Measurements from ENCODE around the gene SLC39A11.

SLC39A11 gene

DNA sequence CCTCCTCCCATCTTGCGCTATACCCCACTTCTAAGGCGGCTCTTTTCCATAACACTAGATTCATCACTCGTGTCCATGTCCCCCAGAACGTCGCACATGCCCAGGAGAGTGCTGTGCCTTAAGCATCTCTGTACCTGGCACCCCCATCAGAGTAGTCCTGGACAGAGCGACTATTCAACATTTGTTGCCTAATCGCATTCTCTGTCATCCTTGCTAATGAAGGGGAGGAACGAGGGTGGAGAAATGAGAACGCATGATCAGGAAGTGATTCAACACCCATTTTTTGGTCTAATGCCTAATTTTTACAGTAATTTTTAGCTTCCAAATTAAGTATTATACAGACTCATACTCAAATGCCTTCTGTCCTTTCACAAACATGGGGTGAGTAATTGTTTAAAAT lies 53.2 kb downstream of the SLC39A11 start:
- DNase-seq: no peak

DNA sequence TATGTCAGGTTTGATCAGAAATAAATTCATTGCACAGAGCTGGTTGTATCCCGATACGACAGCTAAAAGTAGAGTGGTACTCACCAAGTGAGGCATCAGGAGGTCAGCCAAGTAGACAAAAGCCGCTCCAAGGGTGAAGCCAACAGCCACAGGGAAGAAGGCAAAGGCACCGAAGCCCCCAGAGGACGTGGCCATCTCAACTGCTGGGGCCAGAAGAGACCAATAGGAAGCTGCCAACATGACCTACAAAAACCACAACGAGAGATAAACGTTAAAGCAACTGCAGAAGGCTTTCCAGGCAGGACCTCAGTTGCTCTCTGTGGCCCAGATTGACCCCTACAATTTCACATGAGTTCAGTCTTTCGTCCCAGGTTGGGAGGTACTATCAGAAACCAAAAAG lies 61.0 kb downstream of the SLC39A11 start:
- DNase-seq: no peak

DNA sequence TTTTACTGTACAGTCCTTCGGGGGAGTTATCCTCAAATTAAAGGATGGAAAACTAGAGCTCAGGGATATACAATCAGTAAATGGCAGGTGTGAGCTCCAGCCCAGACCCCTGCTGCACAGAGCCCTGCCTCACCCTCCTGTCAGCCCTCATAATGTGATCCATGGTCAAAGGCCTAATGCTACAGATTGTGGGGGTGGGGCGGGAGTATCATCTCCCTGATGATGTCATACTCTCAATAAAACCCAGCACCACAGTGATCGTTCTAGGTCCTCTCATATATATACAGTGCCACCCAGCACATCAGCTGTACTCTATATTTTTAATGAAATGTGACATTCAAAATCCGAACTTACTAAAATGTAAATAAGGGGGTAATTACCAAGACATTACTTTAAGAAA lies 61.5 kb downstream of the SLC39A11 start:
- DNase-seq: no peak

DNA sequence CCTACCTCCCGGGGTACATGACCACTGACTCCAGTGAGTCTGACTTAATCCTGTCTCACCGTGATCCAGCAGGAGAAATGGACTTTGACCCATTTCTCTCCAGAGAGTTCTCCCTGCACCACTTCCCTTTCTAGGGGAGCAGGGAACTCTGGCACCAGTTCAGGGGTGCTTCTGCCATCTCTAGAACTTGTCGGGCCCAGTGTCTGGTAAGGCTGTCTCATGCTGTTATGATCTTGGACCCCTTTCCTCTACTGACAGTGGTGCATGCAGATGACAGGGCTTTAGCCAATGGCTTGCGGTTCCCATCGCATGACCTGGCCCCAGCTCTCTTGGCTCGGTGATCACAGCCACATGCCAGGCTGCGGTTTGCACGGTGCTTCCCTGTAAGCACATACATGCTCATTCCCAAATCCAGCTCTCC lies 62.0 kb downstream of the SLC39A11 start:
- DNase-seq: no peak

DNA sequence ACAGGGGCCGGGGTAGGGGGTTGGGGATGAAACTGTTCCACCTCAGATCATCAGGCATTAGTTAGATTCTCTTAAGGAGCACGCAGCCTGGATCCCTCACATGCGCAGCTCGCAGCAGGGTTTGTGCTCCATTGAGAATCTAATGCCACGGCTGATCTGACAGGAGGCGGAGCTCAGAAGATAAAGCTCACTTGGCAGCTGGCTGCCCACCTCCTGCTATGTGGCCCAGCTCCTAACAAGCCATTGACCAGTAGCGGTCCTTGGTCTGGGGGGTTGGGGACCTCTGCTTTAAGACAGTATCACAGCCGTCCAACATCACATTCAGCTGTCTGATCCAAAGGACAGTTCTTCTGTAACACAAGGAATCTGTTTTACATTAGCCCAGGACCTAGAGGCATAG lies 62.5 kb downstream of the SLC39A11 start:
- no peak for DNase-seq

DNA sequence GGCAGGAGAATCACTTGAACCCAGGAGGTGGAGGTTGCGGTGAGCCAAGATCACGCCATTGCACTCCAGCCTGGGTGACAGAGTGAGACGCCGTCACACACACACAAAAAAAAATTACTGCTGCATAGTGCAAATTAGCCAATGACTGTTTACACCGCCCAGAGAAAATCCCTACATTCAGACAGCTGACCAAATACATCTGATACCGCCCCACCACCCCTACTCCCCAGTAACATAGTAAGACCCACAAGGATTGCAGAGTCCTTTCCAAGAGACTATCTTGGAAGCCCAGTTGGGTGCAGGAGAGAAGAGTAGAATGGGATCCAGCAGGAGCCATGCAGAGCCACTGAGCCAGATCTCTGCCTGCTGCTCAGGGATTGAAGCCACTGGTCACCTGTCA lies 63.5 kb downstream of the SLC39A11 start:
- DNase-seq: no peak

DNA sequence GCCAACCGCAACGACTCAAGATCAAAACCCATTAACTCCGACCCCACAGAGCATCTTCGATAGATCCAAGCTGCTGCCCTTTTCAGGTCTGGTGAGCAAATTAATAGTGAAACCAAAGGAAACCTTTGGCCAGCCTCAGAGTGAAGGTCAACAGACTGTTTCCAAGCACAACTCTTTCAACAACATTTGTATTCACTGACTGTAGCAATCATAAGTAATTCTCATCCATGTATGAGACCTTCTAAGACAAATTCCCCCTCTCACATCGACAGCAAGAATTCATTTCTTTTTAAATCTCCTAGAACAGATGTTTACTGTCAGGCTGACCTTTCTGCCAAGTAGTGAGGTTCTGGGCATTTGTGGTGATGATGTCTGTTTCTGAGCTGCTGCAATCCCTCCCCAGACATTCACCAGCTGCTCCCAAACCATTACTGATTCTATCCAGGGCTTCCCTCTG lies 64.2 kb downstream of the SLC39A11 start:
- no peak for DNase-seq

DNA sequence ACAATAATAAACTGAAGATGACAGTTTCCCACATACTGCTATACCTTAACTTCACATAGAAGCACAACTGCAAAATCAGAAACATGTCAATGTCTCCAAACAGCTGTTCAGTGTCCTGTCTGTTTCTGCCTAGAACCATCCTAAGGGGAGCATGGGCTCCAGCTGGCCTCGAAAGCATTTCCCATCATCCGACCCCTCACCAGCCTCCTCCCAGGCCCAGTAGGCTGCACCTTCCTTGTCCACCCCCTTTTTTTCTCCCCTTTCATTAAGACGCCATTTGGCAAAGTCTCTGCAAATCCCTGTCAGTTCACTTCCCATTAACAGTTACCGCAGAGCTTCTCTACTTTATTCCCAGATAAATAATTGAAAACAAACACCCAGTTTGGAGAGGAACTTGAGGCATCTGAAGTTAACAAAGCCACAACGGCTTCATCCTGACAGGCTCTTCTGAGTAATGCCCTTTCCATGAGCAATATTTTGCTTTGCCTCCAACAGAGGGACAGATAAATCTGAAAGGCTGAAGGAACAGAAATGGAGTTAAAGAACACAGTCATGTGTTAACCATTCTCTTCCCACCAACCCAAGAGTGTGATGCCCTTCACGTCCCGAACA lies 65.3 kb downstream of the SLC39A11 start:
- no peak for DNase-seq

DNA sequence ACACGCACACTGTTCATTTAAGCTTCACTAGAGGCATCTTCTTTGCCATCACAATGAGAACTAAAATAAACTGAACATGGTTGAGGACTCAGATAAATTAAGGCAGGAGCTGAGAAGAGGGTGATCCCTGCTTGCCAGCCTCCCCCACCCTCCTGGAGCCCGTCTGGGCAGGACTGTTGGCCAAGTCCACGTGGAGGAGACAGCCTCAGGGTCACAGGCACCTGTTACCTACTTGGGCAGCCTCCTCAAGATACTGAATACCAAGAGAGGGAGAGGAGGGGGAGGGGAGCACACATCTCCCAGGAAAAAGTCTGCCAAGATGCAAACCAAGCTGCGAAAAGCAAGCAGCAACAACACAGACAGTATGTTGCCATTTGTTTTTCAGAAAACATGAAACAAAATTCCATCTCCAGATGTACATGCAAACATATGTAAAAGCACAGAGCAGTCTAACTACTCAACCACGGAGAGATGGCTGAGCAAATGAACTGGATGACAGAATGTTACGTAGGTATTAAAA lies 67.4 kb downstream of the SLC39A11 start:
- no peak for DNase-seq

DNA sequence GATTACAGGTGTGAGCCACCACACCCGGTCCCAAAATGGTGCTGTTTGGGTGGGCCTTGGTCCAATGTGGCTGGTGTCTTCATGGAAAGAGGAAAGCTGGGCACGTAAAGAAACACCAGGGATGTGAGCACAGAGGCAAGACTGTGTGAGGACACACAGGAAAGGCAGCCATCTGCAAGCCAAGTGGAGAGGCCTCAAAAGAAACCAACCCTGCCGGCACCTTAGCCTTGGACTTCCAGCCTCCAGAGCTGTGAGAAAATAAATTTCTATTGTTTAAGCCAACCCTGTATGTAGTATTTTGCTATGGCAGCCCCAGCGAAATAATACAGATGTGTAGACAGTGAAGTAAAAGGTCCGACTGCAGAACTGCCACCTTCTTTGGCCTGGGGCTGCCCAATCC lies 68.7 kb downstream of the SLC39A11 start:
- no peak for DNase-seq

DNA sequence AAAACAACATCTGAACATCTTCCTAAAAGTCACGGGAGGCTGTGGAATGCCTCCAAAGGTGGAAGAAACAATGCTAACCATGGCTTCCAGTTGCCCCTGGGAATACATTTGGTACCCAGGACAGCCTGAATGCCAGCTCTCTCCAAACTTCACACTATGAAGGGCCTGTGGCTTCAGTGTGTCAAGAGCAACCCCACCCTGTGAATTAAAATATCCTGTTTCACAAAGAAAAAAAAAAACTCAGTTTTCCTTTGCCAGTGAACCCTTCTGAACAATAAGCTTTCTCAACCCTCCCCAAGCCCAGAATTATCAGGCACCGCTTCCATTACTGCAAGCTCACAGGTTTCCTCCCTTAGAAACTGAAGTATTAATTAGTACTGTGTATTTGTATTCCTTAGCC lies 69.8 kb downstream of the SLC39A11 start:
- DNase-seq: no peak

DNA sequence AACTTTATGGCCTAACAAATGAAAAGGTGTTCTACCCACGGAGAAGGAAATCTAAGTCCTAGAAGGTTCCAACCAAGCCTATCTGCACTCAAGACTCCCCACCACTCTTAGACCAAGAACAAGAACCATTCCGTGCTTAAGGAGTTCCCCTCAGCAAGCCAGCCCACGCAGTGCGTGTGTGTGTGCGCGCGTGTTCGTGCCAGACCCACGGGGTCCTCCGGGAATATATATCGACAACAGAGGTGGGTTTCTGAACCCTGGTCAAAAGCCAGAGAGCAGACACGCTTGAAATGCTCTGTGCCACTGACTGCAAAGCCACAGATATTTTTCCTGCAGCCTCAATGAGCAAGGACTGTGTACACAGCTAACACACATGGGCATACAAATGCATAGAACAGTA lies 70.7 kb downstream of the SLC39A11 start:
- no peak for DNase-seq

DNA sequence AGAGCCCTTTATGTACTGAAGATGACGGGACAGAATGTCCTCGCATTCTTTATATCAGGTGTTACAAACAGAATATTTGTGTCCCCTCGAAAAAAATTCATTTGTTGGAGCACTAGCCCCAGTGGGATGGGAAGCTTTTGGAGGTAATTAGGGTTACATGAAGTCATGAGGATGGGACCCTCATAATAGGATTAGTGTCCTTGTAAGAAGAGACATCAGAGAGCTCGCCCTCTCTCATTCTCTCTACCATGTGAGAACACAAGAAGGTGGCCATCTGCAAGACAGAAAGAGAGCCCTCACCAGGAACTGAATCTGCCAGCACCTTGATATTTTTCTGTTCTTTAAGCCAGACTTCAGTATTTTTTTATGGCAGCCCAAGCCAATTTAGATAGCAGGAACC lies 72.4 kb downstream of the SLC39A11 start:
- no peak for DNase-seq

DNA sequence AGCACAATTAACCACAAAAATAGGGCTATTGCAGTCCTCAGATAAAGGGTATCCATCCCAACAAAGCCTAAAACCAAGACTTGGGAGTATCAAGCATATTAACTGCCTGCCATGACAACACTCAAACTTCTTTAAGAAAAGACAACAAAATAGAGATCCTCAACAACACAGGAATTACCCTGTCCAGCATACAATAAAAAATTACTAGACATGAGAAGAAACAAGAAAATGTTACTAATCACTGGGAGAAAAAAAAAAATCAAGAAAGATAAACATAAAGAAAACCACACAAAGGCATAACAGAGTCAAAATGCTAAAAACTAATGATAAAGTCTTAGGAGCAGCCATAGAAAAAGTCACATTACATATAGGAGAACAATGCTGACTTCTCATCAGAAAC lies 73.9 kb downstream of the SLC39A11 start:
- DNase-seq: no peak

DNA sequence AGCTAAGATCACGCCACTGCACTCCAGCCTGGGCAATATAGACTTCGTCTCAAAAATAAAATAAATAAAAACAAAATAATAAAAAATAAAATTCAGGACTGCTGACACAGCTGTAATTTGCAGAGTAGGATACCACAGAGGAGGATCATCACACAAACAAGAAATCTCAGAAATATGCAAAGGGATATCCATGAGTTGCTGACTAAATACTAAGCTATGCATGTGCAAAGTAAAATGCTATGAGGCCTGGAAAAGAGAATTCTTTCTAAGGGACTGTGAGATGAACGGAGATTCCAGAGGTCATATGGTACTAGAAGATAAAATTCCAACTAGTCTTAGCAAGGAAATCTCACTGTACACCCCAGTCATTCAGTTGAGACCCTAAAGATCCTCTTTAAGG lies 74.8 kb downstream of the SLC39A11 start:
- DNase-seq: no peak

DNA sequence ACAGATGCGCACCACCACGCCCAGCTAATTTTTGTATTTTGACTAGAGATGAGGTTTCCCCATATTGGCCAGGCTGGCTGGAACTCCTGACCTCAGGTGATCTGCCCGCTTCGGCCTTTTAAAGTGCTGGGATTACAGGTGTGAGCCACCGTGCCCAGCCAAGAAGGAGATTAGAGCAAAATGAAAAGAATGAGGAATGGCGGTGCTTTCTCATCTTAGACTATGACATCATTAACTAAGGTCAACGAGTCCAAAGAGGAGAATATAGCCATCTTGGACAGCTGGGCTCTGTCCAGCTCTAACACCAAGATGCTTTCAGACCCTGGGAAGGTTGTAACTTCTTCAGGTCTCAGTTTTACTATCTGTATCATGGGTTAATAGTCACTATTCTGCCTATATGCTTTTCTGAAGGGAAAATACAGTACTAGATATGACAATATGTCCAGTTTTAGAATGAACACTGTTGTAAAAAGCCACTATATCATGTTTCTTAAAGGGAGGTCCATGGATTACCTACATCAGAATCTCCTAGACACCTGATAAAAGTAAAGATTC lies 76.7 kb downstream of the SLC39A11 start:
- no peak for DNase-seq

DNA sequence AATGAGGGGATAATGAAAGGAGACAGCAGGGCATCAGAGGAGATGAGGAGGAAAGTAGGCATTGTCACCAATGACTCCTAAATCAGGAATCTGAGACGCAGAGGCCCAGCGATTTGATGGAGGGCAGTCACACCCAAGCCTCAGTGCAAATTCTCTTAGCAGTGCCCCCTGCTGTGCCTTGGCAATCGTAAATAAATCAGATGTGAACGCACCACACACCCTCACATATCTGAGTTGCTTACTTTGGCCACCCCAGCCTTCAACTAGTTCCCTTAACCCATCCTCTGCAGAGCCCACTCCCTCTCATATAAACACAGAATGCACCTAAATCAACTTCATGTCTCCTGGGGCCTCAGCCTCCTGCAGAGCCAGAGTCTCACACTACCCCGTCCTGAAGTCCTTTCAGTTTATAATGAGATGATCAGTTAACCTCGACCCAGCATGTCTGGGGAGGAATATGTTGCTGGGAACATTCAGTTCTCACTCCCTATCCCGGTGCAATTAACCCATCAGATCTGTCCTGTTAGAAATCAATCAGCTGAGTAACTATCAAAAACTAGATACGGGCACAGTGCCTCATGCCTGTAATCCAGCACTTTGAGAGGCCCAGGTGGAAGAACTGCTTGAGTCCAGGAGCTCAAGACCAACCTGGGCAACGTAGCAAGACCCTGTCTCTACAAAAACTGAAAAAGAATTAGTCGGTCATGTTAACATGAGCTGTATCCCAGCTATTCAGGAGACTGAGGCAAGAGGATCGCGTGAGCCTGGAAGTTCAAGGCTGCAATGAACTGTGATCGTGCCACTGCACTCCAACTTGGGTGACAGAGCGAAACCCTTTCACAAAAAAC lies 78.4 kb downstream of the SLC39A11 start:
- no peak for DNase-seq

DNA sequence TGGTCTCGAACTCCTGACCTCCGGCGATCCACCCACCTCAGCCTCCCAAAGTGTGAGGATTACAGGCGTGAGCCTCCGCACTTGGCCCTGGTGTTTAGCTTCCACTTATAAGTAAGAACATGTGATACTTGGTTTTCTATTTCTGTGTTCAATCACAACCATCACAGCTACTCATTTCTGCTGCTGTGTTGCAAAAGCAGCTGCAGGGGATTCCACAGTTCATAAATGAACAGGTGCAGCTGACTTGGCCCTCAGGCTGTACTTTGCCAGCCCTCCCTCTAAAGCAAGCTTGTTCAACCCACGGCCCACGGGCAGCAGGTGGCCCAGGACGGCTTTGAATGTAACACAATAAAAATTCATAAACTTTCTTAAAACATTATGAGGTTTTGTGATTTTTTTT lies 79.2 kb downstream of the SLC39A11 start:
- no peak for DNase-seq

DNA sequence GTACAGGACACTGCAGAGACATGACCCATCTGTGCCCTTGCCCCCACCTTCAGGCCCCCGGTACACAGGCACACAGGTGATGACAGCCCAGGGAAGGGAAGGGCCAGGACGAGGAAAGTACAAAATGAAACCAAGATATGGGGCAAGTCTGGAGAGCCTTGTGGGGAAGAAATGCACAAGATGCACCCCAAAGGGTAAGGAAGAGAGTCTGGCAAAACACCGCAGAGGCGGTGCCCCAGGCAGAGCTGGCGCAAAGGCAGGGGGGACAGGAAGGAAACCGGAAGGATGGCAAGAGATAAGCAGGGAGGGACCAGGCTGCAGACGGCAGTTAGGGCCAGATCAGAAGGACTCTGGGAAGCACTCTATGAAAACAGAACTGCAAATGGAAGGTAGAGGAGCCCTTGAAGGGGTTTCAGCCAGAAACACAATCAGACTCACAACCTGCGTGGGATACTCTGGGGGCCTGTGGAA lies 81.4 kb downstream of the SLC39A11 start:
- no peak for DNase-seq

DNA sequence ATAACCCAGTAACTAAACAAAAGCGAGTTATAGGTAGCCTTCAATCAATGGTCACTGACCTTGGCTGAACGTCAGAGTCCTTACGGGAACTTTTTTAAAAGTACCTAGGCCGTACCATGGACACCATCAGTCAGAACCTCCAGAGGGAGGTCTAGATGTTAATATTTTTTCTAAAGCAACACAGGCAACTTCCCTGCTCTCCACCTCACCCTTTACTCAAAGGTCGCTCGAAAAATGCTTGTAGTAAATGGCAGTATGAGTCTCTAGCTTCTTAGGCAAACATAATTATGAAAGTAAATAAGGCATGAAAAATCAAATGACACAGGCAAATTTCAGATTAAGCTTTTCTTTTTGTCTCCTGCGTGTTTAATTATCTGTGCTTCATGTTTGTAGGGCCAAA lies 82.1 kb downstream of the SLC39A11 start:
- DNase-seq: no peak

DNA sequence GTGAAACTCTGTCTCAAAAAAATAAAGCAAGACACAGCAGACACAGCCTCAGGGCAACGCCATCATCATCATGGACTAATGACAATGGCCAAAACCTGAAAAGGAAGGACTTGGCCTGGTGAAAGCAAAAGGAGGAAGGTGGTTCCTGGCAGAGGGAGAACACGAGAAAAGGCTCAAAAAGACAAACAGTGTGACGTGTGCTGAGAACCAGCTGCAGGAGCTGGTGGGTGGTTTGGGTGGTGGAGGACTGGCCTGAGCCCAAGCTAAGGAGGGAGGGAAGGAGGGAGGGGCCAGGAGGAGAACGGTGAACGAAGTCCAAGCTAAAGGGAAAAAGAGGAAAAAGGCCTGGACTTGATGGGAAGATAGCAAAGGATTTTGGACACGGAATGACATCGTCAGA lies 85.1 kb downstream of the SLC39A11 start:
- no peak for DNase-seq

DNA sequence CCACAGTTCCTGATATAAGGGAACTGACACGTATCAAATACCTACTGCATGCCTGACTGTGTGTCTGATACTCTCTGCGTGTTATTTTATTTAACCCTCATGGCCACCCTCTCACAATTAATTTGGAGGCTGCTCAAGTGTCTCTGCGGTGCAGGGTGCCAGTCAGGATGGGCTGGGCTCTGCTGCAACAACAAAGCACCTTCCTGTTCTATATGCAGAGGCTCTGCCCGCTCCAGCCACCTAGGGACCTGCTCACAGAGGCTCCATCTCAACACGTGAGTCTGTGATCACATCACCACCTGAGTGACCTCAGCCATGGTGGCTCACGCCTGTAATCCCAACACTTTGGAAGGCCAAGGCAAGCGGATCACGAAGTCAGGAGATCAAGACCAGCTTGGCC lies 87.1 kb downstream of the SLC39A11 start:
- no peak for DNase-seq

DNA sequence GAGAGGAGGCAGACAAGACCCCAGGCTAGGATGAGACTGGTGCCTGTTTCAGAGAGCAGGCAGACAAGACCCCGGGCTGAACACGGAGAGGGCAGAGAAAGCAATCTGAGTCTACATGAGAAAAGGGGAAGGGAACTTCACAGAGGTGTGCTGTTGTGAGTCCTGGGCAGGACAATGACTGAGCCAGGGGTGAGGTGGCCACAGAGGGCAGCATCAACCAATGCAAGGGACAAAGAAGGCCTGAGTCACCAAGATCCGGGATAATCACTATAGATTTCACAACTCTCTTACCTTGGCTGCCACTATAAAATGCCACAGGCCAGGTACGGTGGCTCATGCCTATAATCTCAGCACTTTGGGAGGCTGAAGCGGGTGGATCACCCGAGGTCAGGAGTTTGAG lies 89.0 kb downstream of the SLC39A11 start:
- no peak for DNase-seq

DNA sequence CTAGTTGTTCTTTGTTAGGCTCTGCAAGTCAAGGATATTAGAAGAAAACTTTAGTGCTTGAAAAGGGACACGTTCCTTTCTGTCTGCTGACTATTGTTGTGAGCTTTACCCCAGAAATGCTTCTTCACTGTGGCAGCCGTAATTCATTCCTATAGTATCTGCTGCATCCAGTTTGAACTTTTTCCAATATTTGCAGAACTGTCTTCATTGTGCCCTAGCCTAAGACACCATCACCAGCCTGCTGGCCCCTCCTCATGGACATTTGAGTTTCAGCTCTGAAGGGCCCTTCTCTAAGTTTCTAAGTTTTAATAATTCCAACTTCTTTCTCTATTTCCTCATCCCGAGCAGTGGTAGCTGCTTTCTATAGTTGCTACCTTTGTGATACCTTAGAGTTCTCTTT lies 91.7 kb downstream of the SLC39A11 start:
- DNase-seq: no peak
